Keratinocyte (primary cell): ENCODE measurements around the gene GALNT2. TPM values are rescaled to one million over a fixed set of nuclear protein-coding genes. Genes with fewer than 3 reads are reported as not detected.

Source experiments
- DNase-seq: peaks from one replicate; pipeline ENCODE4 v3.0.0-alpha.2; 2011; ENCODE audit warnings: low read depth, missing footprints, low spot score
- FAIRE-seq: peaks from 2 replicates; lab custom pipeline; 2011; peaks lifted over from hg19 to GRCh38; lab: Jason Lieb, UNC
- H2AFZ ChIP-seq: 2 replicates; pipeline ENCODE4 v1.6.0; 2012; ENCODE audit warnings: low read length, control low read depth, inconsistent platforms; ENCODE audit not compliant: control insufficient read depth
- H3K27ac ChIP-seq: 2 replicates; pipeline ENCODE4 v1.5.1; 2011; ENCODE audit warnings: low read length; ENCODE audit not compliant: control insufficient read depth, insufficient read depth
- H3K27me3 ChIP-seq: 3 replicates; pipeline ENCODE4 v1.6.0; 2011; ENCODE audit warnings: low read length; ENCODE audit not compliant: control insufficient read depth, insufficient read depth; ENCODE audit errors: extremely low read depth
- H3K36me3 ChIP-seq, 2 experiments: 2 replicates in 1 of 2; 3 replicates in 1 of 2; pipeline ENCODE4 v1.5.1; 2011; ENCODE audit warnings: low read length in 2 of 2, mild to moderate bottlenecking in 1 of 2; ENCODE audit not compliant: control insufficient read depth in 2 of 2, insufficient read depth in 2 of 2; ENCODE audit errors: extremely low read depth in 1 of 2
- H3K4me1 ChIP-seq: 3 replicates; pipeline ENCODE4 v1.5.1; 2011; ENCODE audit warnings: low read length; ENCODE audit not compliant: control insufficient read depth, insufficient read depth; ENCODE audit errors: extremely low read depth
- H3K4me2 ChIP-seq: 3 replicates; pipeline ENCODE4 v1.6.0; 2011; ENCODE audit warnings: low read depth, low read length; ENCODE audit not compliant: control insufficient read depth, insufficient read depth; ENCODE audit errors: extremely low read depth
- H3K4me3 ChIP-seq, 3 experiments: fragments of 200-600 bp in 1 of 3; sonication (generic) in 1 of 3; 2 replicates in 2 of 3; 3 replicates in 1 of 3; pipeline ENCODE4 v1.5.1; 2011 to 2016; ENCODE audit warnings: low read length in 3 of 3, mild to moderate bottlenecking in 3 of 3, control low read depth in 2 of 3, inconsistent platforms in 1 of 3, low read depth in 1 of 3, mixed read lengths in 1 of 3, mixed run types in 1 of 3, moderate library complexity in 1 of 3; ENCODE audit not compliant: control insufficient read depth in 2 of 3, insufficient read depth in 2 of 3; ENCODE audit errors: extremely low read depth in 1 of 3
- H3K79me2 ChIP-seq: 2 replicates; pipeline ENCODE4 v1.6.0; 2012; ENCODE audit warnings: low read length; ENCODE audit not compliant: control insufficient read depth, insufficient read depth
- H3K9ac ChIP-seq: 3 replicates; pipeline ENCODE4 v1.6.0; 2011; ENCODE audit warnings: low read length; ENCODE audit not compliant: control insufficient read depth, insufficient read depth; ENCODE audit errors: extremely low read depth
- H3K9me1 ChIP-seq: 3 replicates; pipeline ENCODE4 v1.6.0; 2011; ENCODE audit warnings: low read length; ENCODE audit not compliant: control insufficient read depth, insufficient read depth; ENCODE audit errors: extremely low read depth
- H3K9me3 ChIP-seq: 2 replicates; pipeline ENCODE4 v1.5.1; 2012; ENCODE audit warnings: low read depth, low read length; ENCODE audit not compliant: control insufficient read depth
- H4K20me1 ChIP-seq: 3 replicates; pipeline ENCODE4 v1.6.0; 2011; ENCODE audit warnings: low read length; ENCODE audit not compliant: control insufficient read depth, insufficient read depth; ENCODE audit errors: extremely low read depth
- CTCF ChIP-seq, 3 experiments: IDR thresholded peaks in 1 of 3; conservative IDR thresholded peaks in 1 of 3; optimal IDR thresholded peaks in 1 of 3; 2 replicates in 2 of 3; 3 replicates in 1 of 3; pipeline versions ENCODE3 to v1.5.1; 2011; ENCODE audit warnings: low read length in 3 of 3, mild to moderate bottlenecking in 3 of 3, moderate library complexity in 2 of 3, control low read depth in 1 of 3, inconsistent platforms in 1 of 3; ENCODE audit not compliant: insufficient read depth in 2 of 3; ENCODE audit errors: extremely low read depth in 1 of 3
- EZH2 ChIP-seq: IDR thresholded peaks from one replicate; pipeline ENCODE4 v1.6.1; 2012; ENCODE audit warnings: inconsistent platforms, mild to moderate bottlenecking, low read length, moderate library complexity
- dilution Hi-C: fragments of 300-500 bp; cut with MboI; formaldehyde crosslinking; loops from one replicate; pipeline ENCODE4 v1.7.0; 2020; ENCODE audit warnings: low sequenced_read_pairs; ENCODE audit not compliant: extremely low pct_ligation_motif_present
- polyA plus RNA-seq, 5 experiments: library from polyadenylated mRNA; depleted of rRNA in 3 of 5; stranded (reverse) in 3 of 5; stranded (forward) in 1 of 5; unstranded in 1 of 5; fragments of >200 nt; gene quantifications; 1 replicate in 1 of 5; 2 replicates in 3 of 5; 3 replicates in 1 of 5; pipeline versions ENCODE4 v1.2.1 to v1.2.3, GENCODE V29; 2011 to 2012; ENCODE audit warnings: missing spikeins in 2 of 5, low read depth in 1 of 5, low replicate concordance in 1 of 5

GALNT2 gene
- polyA plus RNA-seq, 1 donor (not counting 4 experiments of a cell fraction or from before 2014, with no cell fraction given), result 61.7 TPM

GRCh38 chr1:230125141-230125540, 58.1 kb downstream of the GALNT2 start:
- Histone ChIP-seq H3K9me3 (no peaks in the 10 kb centered on the region), H3K36me3 (peaks cover 5 to 8% of the 10 kb centered on the region in 2 experiments), H3K4me1 (peaks cover 62% of the 10 kb centered on the region), H3K27me3 (no peaks in the 10 kb centered on the region), H3K9ac (no peak overlapping the region), H3K27ac (peak overlapping the region; percentile 15), H3K4me2 (peak overlapping the region; percentile 49), H3K79me2 (peaks cover 83% of the 10 kb centered on the region), H4K20me1 (peaks cover 2% of the 10 kb centered on the region), H2AFZ (no peak overlapping the region), H3K9me1 (peaks cover 8% of the 10 kb centered on the region), H3K4me3 (no peak overlapping the region)
- no peak for TF ChIP-seq CTCF (optimal IDR thresholded peaks at IDR 0.05 in 1 of 3, IDR thresholded peaks at IDR 0.05 in 1 of 3, conservative IDR thresholded peaks at IDR 0.05 in 1 of 3; ENCODE audit: extremely low read depth in 1 of 3, insufficient read depth in 2 of 3, low read length in 3 of 3)
- no peak for TF ChIP-seq EZH2
- DNase-seq, result no peak
- dilution Hi-C loops, result no loop called here
- FAIRE-seq, result no peak

GRCh38 chr1:230125640-230126528, 58.8 kb downstream of the GALNT2 start:
- Histone ChIP-seq H3K79me2 (peaks cover 82% of the 10 kb centered on the region), H4K20me1 (peaks cover 2% of the 10 kb centered on the region), H3K9me1 (peaks cover 8% of the 10 kb centered on the region), H3K36me3 (peaks cover 0 to under 1% of the 10 kb centered on the region in 2 experiments), H2AFZ (no peak overlapping the region), H3K27me3 (no peaks in the 10 kb centered on the region), H3K4me1 (peaks cover 56% of the 10 kb centered on the region), H3K27ac (peak overlapping the region; percentile 37), H3K4me2 (peak overlapping the region; percentile 49), H3K9ac (peak overlapping the region; percentile 24), H3K4me3 (peak overlapping the region in 1 of 3 experiments; percentile 21), H3K9me3 (no peaks in the 10 kb centered on the region)
- TF ChIP-seq EZH2, result no peak
- TF ChIP-seq CTCF (optimal IDR thresholded peaks at IDR 0.05 in 1 of 3, IDR thresholded peaks at IDR 0.05 in 1 of 3, conservative IDR thresholded peaks at IDR 0.05 in 1 of 3; ENCODE audit: extremely low read depth in 1 of 3, insufficient read depth in 2 of 3, low read length in 3 of 3), result no peak
- dilution Hi-C loops, result no loop called here
- no peak for FAIRE-seq
- DNase-seq, result no peak
